NOMO-1 treated with dmso at 0.1 percent for 144 hours (cell line): ENCODE data around the gene OLR1.
A peak's percentile ranks its signal among the peaks of the same experiment; 100 is the strongest.

Source experiments
- DNase-seq: peaks from one replicate; lab custom pipeline; 2025; ENCODE audit not compliant: unreplicated experiment; lab: John Stamatoyannopoulos, UW

The OLR1 gene

GRCh38 chr12:10154145-10154496 lies 17.8 kb downstream of the OLR1 start:
- DNase-seq = no peak

- peak; percentile 70 for DNase-seq
These were observed 18.4 kb downstream of the OLR1 start for GRCh38 chr12:10153271-10154144.

GRCh38 chr12:10151621-10152020 lies 20.3 kb downstream of the OLR1 start:
- no peak for DNase-seq

GRCh38 chr12:10147714-10148403 lies 24.1 kb downstream of the OLR1 start:
- no peak for DNase-seq

- no peak for DNase-seq
These were observed 28.8 kb downstream of the OLR1 start for GRCh38 chr12:10142976-10143589.

- DNase-seq = peak; percentile 62
These were observed 31.9 kb downstream of the OLR1 start for GRCh38 chr12:10140001-10140400.

- DNase-seq = no peak
These were observed 35.2 kb downstream of the OLR1 start for GRCh38 chr12:10136637-10137205.

GRCh38 chr12:10135126-10135525 lies 36.8 kb downstream of the OLR1 start:
- DNase-seq = no peak

GRCh38 chr12:10132850-10133370 lies 39.0 kb downstream of the OLR1 start:
- no peak for DNase-seq

GRCh38 chr12:10131111-10131690 lies 40.7 kb downstream of the OLR1 start:
- DNase-seq = peak; percentile 48

- DNase-seq = peak; percentile 29
These were observed 41.9 kb downstream of the OLR1 start, which contains the start of gene CLEC7A for GRCh38 chr12:10130042-10130441. Gene CLEC7A (minus strand): TSS chr12:10130199. CDS start chr12:10130082, 117 bp downstream.

GRCh38 chr12:10128687-10129086 lies 43.2 kb downstream of the OLR1 start:
- peak; percentile 94 for DNase-seq

- DNase-seq = no peak
These were observed 45.5 kb downstream of the OLR1 start for GRCh38 chr12:10126413-10126812.

GRCh38 chr12:10122689-10123088 lies 49.2 kb downstream of the OLR1 start:
- DNase-seq = no peak

- DNase-seq = peak; percentile 68
These were observed 50.7 kb downstream of the OLR1 start for GRCh38 chr12:10121278-10121677.

GRCh38 chr12:10119066-10119465 lies 52.9 kb downstream of the OLR1 start:
- DNase-seq = no peak

GRCh38 chr12:10115890-10116289 lies 56.0 kb downstream of the OLR1 start:
- DNase-seq = no peak

- no peak for DNase-seq
These were observed 56.6 kb downstream of the OLR1 start for GRCh38 chr12:10115311-10115710.

- no peak for DNase-seq
These were observed 58.0 kb downstream of the OLR1 start for GRCh38 chr12:10113920-10114319.

GRCh38 chr12:10113075-10113474 lies 58.9 kb downstream of the OLR1 start:
- no peak for DNase-seq

GRCh38 chr12:10111451-10111850 lies 60.5 kb downstream of the OLR1 start:
- DNase-seq = no peak
